Head of caudate nucleus (tissue), 42 donors: ENCODE results near the gene FAM171A1.
"Not testable (repeated sequence)": the region's sequence is repeated elsewhere in the genome, so short reads cannot be mapped to it uniquely, and the experiment has no call there.

Experiments used
- DNase-seq, 42 donors: peaks; one replicate each; pipeline versions ENCODE4 v3.0.0 to v3.0.0-alpha.2; 2020 to 2021; ENCODE audit warnings: mixed read lengths in 7 of 42
- intact Hi-C: fragments of 100-400 bp; cut with DNase I; formaldehyde crosslinking; loops from one replicate; pipeline ENCODE4 v1.15.0; 2022

Gene FAM171A1

GRCh38 chr10:15207410-15207809 lies 163.7 kb downstream of the FAM171A1 start:
- intact Hi-C loops, DNase-seq: not testable (repeated sequence)

- DNase-seq, result no peak
- intact Hi-C loops, result no loop called here
Measured at GRCh38 chr10:15202639-15203038, 168.4 kb downstream of the FAM171A1 start.

- intact Hi-C loops, result not testable (repeated sequence)
Measured at GRCh38 chr10:15202301-15202621, 168.8 kb downstream of the FAM171A1 start.

GRCh38 chr10:15201589-15202300 lies 169.3 kb downstream of the FAM171A1 start:
- intact Hi-C loops, result no loop called here
- DNase-seq, result no peak

More at GRCh38 chr10:15202301-15202621, 168.8 kb downstream of the FAM171A1 start:
- DNase-seq, result not testable (repeated sequence)

- no peak for DNase-seq
- intact Hi-C loops, result no loop called here
Measured at GRCh38 chr10:15200626-15201025, 170.5 kb downstream of the FAM171A1 start.

- peak in 10 of 42 donors; percentile 20 to 65 (median 38) for DNase-seq
- intact Hi-C loops, result no loop called here
Measured at GRCh38 chr10:15197911-15198310, 173.2 kb downstream of the FAM171A1 start.

GRCh38 chr10:15197276-15197675 lies 173.8 kb downstream of the FAM171A1 start:
- DNase-seq, result no peak
- intact Hi-C loops, result no loop called here

GRCh38 chr10:15196021-15196834 lies 174.9 kb downstream of the FAM171A1 start:
- intact Hi-C loops, result no loop called here
- DNase-seq, result no peak

GRCh38 chr10:15189133-15189885 lies 181.8 kb downstream of the FAM171A1 start:
- intact Hi-C loops, result no loop called here
- DNase-seq, result no peak

GRCh38 chr10:15188603-15189002 lies 182.5 kb downstream of the FAM171A1 start:
- intact Hi-C loops, result no loop called here
- no peak for DNase-seq

GRCh38 chr10:15183689-15184481 lies 187.2 kb downstream of the FAM171A1 start:
- intact Hi-C loops, result no loop called here

GRCh38 chr10:15182540-15183207 lies 188.4 kb downstream of the FAM171A1 start:
- intact Hi-C loops, result no loop called here
- DNase-seq, result peak in 1 of 42 donors; percentile 2

More at GRCh38 chr10:15183689-15184481, 187.2 kb downstream of the FAM171A1 start:
- DNase-seq, result peak in 1 of 42 donors; percentile 4

GRCh38 chr10:15181576-15182156 lies 189.4 kb downstream of the FAM171A1 start:
- DNase-seq, result no peak
- intact Hi-C loops, result no loop called here

GRCh38 chr10:15180736-15181135 lies 190.4 kb downstream of the FAM171A1 start:
- no peak for DNase-seq
- intact Hi-C loops, result no loop called here

- no peak for DNase-seq
- intact Hi-C loops, result no loop called here
Measured at GRCh38 chr10:15176269-15176668, 194.8 kb downstream of the FAM171A1 start.

GRCh38 chr10:15175587-15175986 lies 195.5 kb downstream of the FAM171A1 start:
- no peak for DNase-seq
- intact Hi-C loops, result no loop called here

GRCh38 chr10:15172306-15172840 lies 198.7 kb downstream of the FAM171A1 start:
- intact Hi-C loops, result no loop called here

More at GRCh38 chr10:15172306-15172840, 198.7 kb downstream of the FAM171A1 start:
- DNase-seq, result no peak
